Neural cell (in vitro differentiated cells): ENCODE results near the gene COL20A1. TPM values are rescaled to one million over a fixed set of nuclear protein-coding genes. Genes with fewer than 3 reads are reported as not detected.

Experiments used
- H2AFZ ChIP-seq: fragments of 200-600, 300-800 bp; sonication (generic), shearing (Covaris generic); 2 replicates; pipeline ENCODE4 v1.6.0; 2014; ENCODE audit warnings: low read depth, mild to moderate bottlenecking, antibody characterized with exemption, low read length, moderate library complexity
- H3F3A ChIP-seq: fragments of 200-600 bp; shearing (Covaris generic); 2 replicates; pipeline ENCODE4 v1.6.1; 2016; ENCODE audit warnings: mild to moderate bottlenecking, moderate library complexity, mixed read lengths, antibody characterized with exemption, low read length; ENCODE audit not compliant: insufficient read depth, poor library complexity, severe bottlenecking
- H3K27ac ChIP-seq: fragments of 200-600, 300-800 bp; sonication (generic), shearing (Covaris generic); 2 replicates; pipeline ENCODE4 v1.5.1; 2014; ENCODE audit warnings: mild to moderate bottlenecking, low read length, moderate library complexity
- H3K27me3 ChIP-seq: fragments of 300-800, 200-600 bp; sonication (generic), shearing (Covaris generic); 2 replicates; pipeline ENCODE4 v1.6.0; 2014; ENCODE audit warnings: mild to moderate bottlenecking, low read depth, low read length, moderate library complexity; ENCODE audit not compliant: insufficient read depth
- H3K36me3 ChIP-seq: fragments of 300-800, 200-600 bp; sonication (generic), shearing (Covaris generic); 2 replicates; pipeline ENCODE4 v1.5.1; 2014; ENCODE audit warnings: mild to moderate bottlenecking, antibody characterized with exemption, low read length, moderate library complexity; ENCODE audit not compliant: insufficient read depth
- H3K4me2 ChIP-seq: fragments of 300-800, 200-600 bp; sonication (generic), shearing (Covaris generic); 2 replicates; pipeline ENCODE4 v1.6.0; 2014; ENCODE audit warnings: mild to moderate bottlenecking, low read length
- H3K4me3 ChIP-seq: fragments of 300-800, 200-600 bp; sonication (generic), shearing (Covaris generic); 2 replicates; pipeline ENCODE4 v1.5.1; 2014; ENCODE audit warnings: mild to moderate bottlenecking, low read length, moderate library complexity
- H3K79me2 ChIP-seq: fragments of 200-600 bp; shearing (Covaris generic); replicated peaks from 2 replicates; pipeline ENCODE4 v1.6.0; 2014; ENCODE audit warnings: mild to moderate bottlenecking, low read length, moderate library complexity; ENCODE audit not compliant: insufficient read depth
- H3K9ac ChIP-seq: fragments of 300-800, 200-600 bp; sonication (generic), shearing (Covaris generic); 2 replicates; pipeline ENCODE4 v1.6.1; 2016; ENCODE audit warnings: mild to moderate bottlenecking, low read length, mixed read lengths
- H3K9me2 ChIP-seq: fragments of 200-600 bp; shearing (Covaris generic); 2 replicates; pipeline ENCODE4 v1.6.1; 2016; ENCODE audit warnings: mild to moderate bottlenecking, low read length, mixed read lengths; ENCODE audit not compliant: insufficient read depth
- H3K9me3 ChIP-seq: fragments of 200-600, 300-800 bp; sonication (generic), shearing (Covaris generic); 2 replicates; pipeline ENCODE4 v1.6.1; 2016; ENCODE audit warnings: mild to moderate bottlenecking, mixed run types, low read length, moderate library complexity, mixed read lengths
- H4K20me1 ChIP-seq: fragments of 200-600 bp; shearing (Covaris generic); 2 replicates; pipeline ENCODE4 v1.6.1; 2016; ENCODE audit warnings: mild to moderate bottlenecking, mixed run types; ENCODE audit not compliant: insufficient read depth
- EP300 ChIP-seq: fragments of 450-650 bp; conservative IDR thresholded peaks from 2 replicates; pipeline ENCODE4 v1.6.1; 2014; ENCODE audit warnings: antibody characterized with exemption, mild to moderate bottlenecking, moderate library complexity; ENCODE audit not compliant: poor library complexity, severe bottlenecking
- EZH2 ChIP-seq: fragments of 200-600, 300-800 bp; shearing (Covaris generic), sonication (generic); IDR thresholded peaks from 2 replicates; pipeline ENCODE4 v1.6.1; 2014; ENCODE audit warnings: antibody characterized with exemption, low read length, borderline replicate concordance, mild to moderate bottlenecking; ENCODE audit not compliant: insufficient read depth, poor library complexity, severe bottlenecking
- MXI1 ChIP-seq: fragments of 450-650 bp; conservative IDR thresholded peaks from 2 replicates; pipeline ENCODE4 v1.6.1; 2014; ENCODE audit warnings: antibody characterized with exemption, mild to moderate bottlenecking; ENCODE audit not compliant: poor library complexity, severe bottlenecking
- POLR2AphosphoS5 ChIP-seq: IDR thresholded peaks from 2 replicates; pipeline ENCODE4 v1.6.1; 2012
- RAD21 ChIP-seq: fragments of 450-650 bp; conservative IDR thresholded peaks from 2 replicates; pipeline ENCODE4 v1.6.1; 2014; ENCODE audit warnings: antibody characterized with exemption, mild to moderate bottlenecking, moderate library complexity
- SMC3 ChIP-seq: fragments of 450-650 bp; conservative IDR thresholded peaks from 2 replicates; pipeline ENCODE4 v1.6.1; 2014; ENCODE audit warnings: antibody characterized with exemption, mild to moderate bottlenecking, moderate library complexity; ENCODE audit not compliant: poor library complexity
- TAF1 ChIP-seq: IDR thresholded peaks from 2 replicates; pipeline ENCODE4 v1.6.1; 2012; ENCODE audit warnings: low read depth
- polyA plus RNA-seq: library from polyadenylated mRNA; depleted of rRNA; stranded (reverse); fragments of >200 nt; gene quantifications from 2 replicates; pipeline ENCODE4 v1.2.3, GENCODE V29; 2014
- TF ChIP-seq, protein P1 (sequence below): IDR thresholded peaks from 2 replicates; pipeline ENCODE4 v1.6.1; 2012; ENCODE audit warnings: borderline replicate concordance
- TF ChIP-seq, protein P2 (sequence below): fragments of 450-650 bp; IDR thresholded peaks from 2 replicates; pipeline ENCODE4 v1.5.1; 2014; ENCODE audit warnings: antibody characterized with exemption, mild to moderate bottlenecking, moderate library complexity; ENCODE audit not compliant: poor library complexity, severe bottlenecking

COL20A1 gene
- polyA plus RNA-seq, 1 donor from 2014 or later: 1.1 TPM

DNA sequence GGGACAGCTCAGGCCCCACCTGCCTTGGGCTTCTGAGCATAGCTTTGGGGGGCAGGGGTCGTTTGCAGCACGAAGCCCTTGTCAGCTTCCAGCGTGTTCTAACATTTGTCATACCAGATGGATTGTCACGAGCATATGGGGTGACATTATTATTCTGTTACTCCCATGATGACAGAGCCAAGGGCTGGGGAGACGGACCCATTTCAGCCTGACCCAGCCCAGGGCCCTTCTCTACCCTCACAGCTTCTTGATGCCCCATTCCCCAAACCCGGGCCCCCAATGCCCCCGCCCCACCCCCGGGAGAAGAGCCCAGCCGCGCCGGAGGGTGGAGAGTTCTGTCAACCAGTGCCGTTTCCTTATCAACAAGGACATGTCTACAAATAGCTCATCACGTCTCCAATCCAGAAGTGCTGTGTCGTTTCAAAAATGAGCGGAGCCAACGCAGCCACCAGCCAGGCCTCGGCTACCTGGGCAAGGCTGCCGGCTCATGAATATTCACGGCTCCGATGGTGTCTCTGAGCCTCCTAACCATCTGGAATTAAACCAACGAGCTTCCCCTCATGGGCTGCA is 77.7 kb downstream of the COL20A1 start:
- Histone ChIP-seq H3K27ac (no peak overlapping the region), H3K4me3 (no peak overlapping the region), H4K20me1 (no peaks in the 10 kb centered on the region)

DNA sequence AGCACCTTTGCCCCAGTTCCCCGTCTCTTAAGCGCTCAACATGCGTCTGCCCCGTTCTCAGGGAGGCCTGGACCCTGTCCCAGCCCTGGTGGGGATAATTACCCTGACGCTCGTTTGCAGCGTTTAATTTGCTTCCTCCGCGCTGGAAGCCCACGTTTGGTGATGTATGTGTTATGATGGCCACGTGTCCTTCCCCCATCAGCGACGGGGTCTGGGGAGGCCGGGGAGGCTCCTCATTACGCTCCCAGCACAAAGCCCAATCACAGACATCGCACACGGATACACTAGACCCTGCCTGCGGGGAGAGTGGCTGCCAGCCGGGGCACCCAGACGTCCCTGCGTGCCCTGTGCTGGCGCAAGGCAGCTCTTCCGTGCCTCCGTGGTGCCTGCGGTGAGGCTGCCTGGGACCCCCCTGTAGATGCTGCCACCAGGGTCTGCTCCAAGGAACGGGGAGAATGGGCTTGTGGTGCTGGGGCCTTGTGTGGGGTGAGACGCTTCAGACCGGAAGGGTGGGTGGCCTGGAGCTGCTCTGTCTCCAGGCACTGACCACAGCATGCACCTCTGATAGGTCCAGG is 78.4 kb downstream of the COL20A1 start:
- no peaks in the 10 kb centered on the region for H3K36me3 ChIP-seq
- TF ChIP-seq SMC3 (no peak), TAF1 (no peak), EZH2 (no peak), POLR2AphosphoS5 (no peak), RAD21 (no peak)
- TF ChIP-seq, protein P1, sequence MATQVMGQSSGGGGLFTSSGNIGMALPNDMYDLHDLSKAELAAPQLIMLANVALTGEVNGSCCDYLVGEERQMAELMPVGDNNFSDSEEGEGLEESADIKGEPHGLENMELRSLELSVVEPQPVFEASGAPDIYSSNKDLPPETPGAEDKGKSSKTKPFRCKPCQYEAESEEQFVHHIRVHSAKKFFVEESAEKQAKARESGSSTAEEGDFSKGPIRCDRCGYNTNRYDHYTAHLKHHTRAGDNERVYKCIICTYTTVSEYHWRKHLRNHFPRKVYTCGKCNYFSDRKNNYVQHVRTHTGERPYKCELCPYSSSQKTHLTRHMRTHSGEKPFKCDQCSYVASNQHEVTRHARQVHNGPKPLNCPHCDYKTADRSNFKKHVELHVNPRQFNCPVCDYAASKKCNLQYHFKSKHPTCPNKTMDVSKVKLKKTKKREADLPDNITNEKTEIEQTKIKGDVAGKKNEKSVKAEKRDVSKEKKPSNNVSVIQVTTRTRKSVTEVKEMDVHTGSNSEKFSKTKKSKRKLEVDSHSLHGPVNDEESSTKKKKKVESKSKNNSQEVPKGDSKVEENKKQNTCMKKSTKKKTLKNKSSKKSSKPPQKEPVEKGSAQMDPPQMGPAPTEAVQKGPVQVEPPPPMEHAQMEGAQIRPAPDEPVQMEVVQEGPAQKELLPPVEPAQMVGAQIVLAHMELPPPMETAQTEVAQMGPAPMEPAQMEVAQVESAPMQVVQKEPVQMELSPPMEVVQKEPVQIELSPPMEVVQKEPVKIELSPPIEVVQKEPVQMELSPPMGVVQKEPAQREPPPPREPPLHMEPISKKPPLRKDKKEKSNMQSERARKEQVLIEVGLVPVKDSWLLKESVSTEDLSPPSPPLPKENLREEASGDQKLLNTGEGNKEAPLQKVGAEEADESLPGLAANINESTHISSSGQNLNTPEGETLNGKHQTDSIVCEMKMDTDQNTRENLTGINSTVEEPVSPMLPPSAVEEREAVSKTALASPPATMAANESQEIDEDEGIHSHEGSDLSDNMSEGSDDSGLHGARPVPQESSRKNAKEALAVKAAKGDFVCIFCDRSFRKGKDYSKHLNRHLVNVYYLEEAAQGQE: no peak
- TF ChIP-seq, protein P2, sequence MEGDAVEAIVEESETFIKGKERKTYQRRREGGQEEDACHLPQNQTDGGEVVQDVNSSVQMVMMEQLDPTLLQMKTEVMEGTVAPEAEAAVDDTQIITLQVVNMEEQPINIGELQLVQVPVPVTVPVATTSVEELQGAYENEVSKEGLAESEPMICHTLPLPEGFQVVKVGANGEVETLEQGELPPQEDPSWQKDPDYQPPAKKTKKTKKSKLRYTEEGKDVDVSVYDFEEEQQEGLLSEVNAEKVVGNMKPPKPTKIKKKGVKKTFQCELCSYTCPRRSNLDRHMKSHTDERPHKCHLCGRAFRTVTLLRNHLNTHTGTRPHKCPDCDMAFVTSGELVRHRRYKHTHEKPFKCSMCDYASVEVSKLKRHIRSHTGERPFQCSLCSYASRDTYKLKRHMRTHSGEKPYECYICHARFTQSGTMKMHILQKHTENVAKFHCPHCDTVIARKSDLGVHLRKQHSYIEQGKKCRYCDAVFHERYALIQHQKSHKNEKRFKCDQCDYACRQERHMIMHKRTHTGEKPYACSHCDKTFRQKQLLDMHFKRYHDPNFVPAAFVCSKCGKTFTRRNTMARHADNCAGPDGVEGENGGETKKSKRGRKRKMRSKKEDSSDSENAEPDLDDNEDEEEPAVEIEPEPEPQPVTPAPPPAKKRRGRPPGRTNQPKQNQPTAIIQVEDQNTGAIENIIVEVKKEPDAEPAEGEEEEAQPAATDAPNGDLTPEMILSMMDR: no peak

More for the DNA sequence above, 77.7 kb downstream of the COL20A1 start:
- H3K36me3 ChIP-seq: no peaks in the 10 kb centered on the region
- H3K9me3 ChIP-seq: no peaks in the 10 kb centered on the region
- H3K27me3 ChIP-seq: no peaks in the 10 kb centered on the region
- no peak overlapping the region for H3K9ac ChIP-seq
- H3K4me2 ChIP-seq: no peak overlapping the region
- no peak overlapping the region for H2AFZ ChIP-seq
- no peaks in the 10 kb centered on the region for H3F3A ChIP-seq
- no peaks in the 10 kb centered on the region for H3K79me2 ChIP-seq
- no peaks in the 10 kb centered on the region for H3K9me2 ChIP-seq
- TF ChIP-seq EZH2 (no peak), TAF1 (no peak), POLR2AphosphoS5 (no peak), EP300 (no peak), MXI1 (no peak), SMC3 (no peak), RAD21 (no peak)
- TF ChIP-seq, protein P1: no peak
- TF ChIP-seq, protein P2: no peak

More for the DNA sequence above, 78.4 kb downstream of the COL20A1 start:
- Histone ChIP-seq H3K79me2 (no peaks in the 10 kb centered on the region), H3K9me2 (no peaks in the 10 kb centered on the region), H2AFZ (no peak overlapping the region), H3K4me3 (no peak overlapping the region), H4K20me1 (no peaks in the 10 kb centered on the region), H3K9me3 (no peaks in the 10 kb centered on the region), H3K4me2 (no peak overlapping the region), H3K9ac (no peak overlapping the region), H3K27ac (no peak overlapping the region), H3F3A (no peaks in the 10 kb centered on the region), H3K27me3 (no peaks in the 10 kb centered on the region)
